GM12874 (cell line): ENCODE data around the gene ARHGAP8.

Experiments
- TF ChIP-seq, protein P1 (sequence below): IDR thresholded peaks from 2 replicates; pipeline ENCODE4 v1.5.1; 2011; ENCODE audit warnings: low read depth, mild to moderate bottlenecking, control low read depth, low read length, moderate library complexity; ENCODE audit not compliant: insufficient read depth

ARHGAP8 gene

DNA sequence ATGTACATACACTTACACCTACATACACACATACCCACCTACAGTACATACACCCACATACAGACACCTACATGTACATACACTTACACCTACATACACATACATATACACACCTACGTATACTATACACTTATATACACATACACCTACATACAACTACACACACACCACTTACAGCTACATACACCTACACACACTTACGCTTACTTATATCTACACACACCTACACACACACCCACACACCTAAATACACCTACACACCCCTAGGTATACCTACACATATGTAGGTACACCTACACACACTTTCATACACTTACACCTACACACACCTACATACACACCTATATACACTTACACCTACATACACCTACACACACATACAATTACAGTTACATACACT lies 61.0 kb downstream of the ARHGAP8 start:
- TF ChIP-seq, protein P1, sequence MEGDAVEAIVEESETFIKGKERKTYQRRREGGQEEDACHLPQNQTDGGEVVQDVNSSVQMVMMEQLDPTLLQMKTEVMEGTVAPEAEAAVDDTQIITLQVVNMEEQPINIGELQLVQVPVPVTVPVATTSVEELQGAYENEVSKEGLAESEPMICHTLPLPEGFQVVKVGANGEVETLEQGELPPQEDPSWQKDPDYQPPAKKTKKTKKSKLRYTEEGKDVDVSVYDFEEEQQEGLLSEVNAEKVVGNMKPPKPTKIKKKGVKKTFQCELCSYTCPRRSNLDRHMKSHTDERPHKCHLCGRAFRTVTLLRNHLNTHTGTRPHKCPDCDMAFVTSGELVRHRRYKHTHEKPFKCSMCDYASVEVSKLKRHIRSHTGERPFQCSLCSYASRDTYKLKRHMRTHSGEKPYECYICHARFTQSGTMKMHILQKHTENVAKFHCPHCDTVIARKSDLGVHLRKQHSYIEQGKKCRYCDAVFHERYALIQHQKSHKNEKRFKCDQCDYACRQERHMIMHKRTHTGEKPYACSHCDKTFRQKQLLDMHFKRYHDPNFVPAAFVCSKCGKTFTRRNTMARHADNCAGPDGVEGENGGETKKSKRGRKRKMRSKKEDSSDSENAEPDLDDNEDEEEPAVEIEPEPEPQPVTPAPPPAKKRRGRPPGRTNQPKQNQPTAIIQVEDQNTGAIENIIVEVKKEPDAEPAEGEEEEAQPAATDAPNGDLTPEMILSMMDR, result no peak

DNA sequence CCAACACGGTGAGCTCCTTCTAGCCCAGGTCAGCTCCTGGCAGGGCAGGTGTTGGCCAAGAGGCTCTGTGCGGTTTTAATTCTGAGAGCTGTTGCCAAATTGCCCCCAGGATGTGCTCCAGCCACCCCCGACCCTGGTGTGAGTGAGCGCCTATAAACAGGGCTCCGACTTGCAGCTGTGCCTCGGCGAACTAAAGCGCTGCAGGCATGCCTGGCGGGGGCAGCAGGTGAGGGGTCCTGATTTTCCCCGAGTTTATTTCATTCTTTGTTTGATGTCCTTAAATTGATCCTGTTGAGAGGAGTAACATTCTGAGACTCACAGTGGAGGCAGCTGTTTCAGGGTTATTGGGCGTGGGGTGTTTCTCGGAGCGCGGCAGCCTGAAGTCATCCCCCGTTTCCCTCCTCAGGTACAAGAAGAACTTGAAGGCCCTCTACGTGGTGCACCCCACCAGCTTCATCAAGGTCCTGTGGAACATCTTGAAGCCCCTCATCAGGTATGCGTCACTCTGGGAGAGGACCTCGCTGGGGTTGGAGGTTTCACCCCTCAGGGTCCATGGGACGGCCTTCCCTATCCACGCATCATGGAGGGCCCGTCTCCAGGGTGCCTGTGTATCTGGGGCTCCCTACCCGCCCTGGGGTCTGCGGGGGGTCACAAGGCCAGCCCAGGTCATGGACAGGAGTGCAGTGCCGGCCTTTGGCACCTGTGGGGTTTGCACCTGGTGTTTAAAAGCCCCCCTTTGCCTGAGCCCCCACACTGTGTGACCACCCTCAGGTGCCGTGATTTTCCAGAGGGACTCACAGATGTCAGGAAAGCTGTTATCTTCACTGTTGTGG lies 62.1 kb downstream of the ARHGAP8 start:
- TF ChIP-seq, protein P1, result no peak

DNA sequence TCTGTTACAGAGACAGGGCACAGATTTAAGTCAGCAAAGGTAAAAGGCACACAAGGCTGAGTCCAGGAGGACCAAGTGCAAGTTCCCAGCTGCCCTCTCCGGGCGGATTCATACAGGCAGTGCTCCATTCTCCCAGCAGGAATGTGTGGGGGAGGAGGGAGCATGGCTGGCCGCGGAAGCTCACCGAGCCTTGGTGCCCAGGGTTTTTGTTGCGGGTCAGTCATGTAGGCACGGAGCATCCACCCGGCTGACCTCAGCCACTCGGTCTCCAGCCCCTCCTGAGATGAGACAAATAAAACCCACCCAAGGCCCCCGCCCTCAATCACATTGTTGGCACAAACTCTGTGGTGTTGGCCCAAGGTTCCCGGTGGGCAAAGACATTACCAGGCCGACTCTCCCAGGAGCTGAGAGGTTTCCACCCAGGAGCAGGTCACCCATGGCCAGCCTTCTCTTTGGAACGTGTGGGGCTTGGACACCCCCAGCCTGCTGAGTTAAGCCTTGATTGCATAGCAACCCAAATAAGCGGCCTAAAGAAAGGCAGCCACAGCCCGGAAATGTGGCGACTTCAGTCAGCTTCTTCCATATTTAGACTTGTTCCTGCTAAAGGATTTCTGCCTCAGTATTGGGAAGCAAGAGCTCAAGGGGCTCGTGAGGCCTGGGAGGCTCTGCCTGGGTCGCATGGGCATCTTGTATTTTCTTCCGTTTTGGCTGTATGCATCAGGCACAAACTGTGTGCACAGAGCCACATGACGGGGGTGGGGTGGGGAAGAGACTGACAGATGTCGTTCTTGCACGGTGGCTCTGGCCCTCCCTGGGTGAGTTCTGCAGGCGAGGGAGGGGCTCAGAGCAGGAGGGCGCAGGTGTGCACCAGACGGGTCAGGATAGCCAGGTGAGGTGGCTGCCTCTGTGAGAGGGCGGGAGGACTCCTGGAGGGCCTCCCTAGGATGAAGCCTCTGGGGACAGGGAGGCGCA lies 63.0 kb downstream of the ARHGAP8 start:
- TF ChIP-seq, protein P1, result no peak

DNA sequence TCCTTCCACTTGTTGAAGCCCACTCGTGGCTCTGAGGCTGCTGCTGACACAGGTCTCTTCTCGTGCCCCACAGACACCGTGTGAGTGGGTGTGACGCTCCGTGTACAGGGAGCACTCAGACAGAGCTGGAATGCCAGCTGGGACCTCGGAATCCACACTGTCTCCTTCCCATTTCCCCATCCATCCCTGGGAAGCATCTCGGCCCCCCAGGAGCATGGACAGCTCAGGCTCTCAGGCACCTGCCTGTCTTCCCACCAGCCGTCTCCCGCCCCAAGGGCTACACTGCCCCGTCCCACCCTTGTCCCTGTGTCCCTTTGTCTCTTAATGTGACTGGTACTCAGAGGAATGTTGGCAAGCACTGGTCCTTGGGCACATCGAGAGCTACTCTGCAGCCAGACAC lies 63.8 kb downstream of the ARHGAP8 start:
- TF ChIP-seq, protein P1, result no peak

DNA sequence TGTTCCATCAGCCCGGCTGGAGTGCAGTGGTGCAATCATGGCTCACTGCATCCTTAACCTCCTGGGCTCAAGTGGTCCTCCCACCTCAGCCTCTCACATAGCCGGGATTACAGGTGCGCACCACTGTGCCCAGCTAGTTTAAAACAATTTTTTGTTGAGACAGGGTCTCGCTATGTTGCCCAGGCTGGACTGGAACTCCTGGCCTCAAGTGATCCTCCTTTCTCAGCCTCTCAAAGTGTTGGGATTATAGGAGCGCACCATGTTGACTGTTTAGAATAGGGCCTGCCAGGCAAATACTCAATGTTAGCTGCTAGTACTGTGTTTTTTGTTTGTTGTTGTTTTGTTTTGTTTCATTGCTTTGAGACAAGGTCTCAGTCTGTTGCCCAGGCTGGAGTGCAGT lies 66.4 kb downstream of the ARHGAP8 start:
- TF ChIP-seq, protein P1, result no peak

DNA sequence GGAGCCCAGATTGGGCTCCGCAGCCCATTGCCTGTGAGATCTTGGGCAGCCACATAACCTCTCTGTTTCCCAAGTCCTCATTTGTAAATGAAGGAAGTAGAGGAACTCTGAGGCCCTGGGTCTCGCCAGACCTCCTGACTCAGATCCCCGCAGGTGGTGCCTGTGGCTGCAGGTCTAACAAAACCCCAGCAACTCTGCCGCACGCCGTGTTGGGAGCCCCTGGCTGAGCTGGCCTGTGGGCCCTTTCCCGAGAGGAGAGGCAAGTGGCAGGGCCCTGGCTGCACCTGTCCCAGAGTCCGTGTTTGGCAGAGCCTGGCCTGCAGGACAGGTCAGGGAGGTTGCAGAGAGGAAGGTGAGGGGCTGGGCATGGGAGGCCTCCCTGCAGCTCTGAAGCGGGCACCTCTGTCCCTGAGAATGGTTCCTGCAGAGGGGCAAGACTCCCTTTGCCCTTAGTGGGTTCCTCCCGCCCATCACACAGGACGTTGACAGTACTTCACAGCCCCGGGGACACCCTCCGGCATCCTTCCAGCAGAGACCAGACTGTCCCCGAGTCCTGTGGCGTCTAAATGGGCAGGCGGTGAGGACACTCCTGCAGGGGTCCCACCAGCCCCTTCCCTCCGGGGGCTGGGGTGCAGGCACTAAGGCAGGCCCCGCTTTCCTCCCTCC lies 67.7 kb downstream of the ARHGAP8 start:
- TF ChIP-seq, protein P1, result no peak
